Coronary artery (tissue), 2 donors: ENCODE measurements around the gene THSD7B.

Experiments
- DNase-seq: peaks from one replicate; pipeline ENCODE4 v3.0.0-alpha.2; 2017; ENCODE audit warnings: low spot score
- H3K27ac ChIP-seq, 2 donors: fragments of 200-600 bp; sonication (generic); one replicate each; pipeline ENCODE4 v1.5.1; 2016 to 2019
- H3K4me3 ChIP-seq: fragments of 200-600 bp; sonication (generic); 2 replicates; pipeline ENCODE4 v1.5.1; 2016; ENCODE audit warnings: mild to moderate bottlenecking, moderate library complexity
- TF ChIP-seq, protein P1 (sequence below): fragments of 200-600 bp; sonication (generic); IDR thresholded peaks from one replicate; pipeline ENCODE4 v1.5.1; 2019; ENCODE audit warnings: antibody characterized with exemption

THSD7B gene

GRCh38 chr2:137511526-137511925 is 746.2 kb downstream of the THSD7B start:
- no peak for DNase-seq
- no peak overlapping the region for H3K27ac ChIP-seq
- TF ChIP-seq, protein P1, sequence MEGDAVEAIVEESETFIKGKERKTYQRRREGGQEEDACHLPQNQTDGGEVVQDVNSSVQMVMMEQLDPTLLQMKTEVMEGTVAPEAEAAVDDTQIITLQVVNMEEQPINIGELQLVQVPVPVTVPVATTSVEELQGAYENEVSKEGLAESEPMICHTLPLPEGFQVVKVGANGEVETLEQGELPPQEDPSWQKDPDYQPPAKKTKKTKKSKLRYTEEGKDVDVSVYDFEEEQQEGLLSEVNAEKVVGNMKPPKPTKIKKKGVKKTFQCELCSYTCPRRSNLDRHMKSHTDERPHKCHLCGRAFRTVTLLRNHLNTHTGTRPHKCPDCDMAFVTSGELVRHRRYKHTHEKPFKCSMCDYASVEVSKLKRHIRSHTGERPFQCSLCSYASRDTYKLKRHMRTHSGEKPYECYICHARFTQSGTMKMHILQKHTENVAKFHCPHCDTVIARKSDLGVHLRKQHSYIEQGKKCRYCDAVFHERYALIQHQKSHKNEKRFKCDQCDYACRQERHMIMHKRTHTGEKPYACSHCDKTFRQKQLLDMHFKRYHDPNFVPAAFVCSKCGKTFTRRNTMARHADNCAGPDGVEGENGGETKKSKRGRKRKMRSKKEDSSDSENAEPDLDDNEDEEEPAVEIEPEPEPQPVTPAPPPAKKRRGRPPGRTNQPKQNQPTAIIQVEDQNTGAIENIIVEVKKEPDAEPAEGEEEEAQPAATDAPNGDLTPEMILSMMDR: no peak

GRCh38 chr2:137521653-137522619 is 756.6 kb downstream of the THSD7B start:
- no peak for DNase-seq
- Histone ChIP-seq H3K4me3 (no peak overlapping the region), H3K27ac (no peak overlapping the region)
- TF ChIP-seq, protein P1: no peak

More at GRCh38 chr2:137511526-137511925, 746.2 kb downstream of the THSD7B start:
- no peak overlapping the region for H3K4me3 ChIP-seq

DNA sequence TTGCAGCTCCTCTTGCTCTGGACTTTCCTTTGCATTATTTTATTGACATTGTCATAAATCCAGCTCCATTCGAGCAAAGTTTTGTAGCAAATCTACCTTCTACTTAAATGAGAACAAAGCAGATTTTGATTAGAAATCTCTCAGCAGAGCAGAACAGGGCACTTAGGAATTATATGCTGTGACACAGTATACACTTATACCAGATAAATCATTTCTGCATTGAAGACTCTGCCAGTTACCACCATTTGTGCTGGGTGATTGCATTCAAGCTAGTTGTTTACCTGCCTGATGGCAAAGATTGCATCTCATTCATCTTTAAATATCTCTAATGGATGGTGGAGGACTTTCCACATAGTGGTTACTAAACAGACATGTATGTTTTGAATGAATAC is 757.3 kb downstream of the THSD7B start:
- DNase-seq: no peak
- H3K4me3 ChIP-seq: no peak overlapping the region
- H3K27ac ChIP-seq: no peak overlapping the region
- TF ChIP-seq, protein P1: no peak

DNA sequence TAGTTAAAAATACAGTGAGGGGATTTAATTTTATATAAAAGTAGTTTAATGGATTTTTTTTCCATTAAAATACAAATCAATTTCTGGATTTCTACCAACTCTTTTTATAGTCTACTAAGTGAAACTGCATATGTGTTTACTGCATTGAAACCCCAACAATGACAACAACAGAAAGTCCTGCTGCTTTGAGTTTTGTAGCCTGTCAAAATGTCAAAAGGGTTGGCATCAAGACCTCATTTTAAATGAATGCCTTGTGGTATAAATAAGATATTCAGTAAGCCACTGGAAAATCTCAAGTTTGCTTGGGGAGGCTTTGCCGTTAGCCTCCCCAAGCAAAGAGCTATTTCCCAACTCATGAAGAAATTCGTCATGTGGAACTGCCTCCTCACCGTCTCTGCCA is 758.6 kb downstream of the THSD7B start:
- TF ChIP-seq, protein P1: no peak
- H3K27ac ChIP-seq: no peak overlapping the region
- DNase-seq: no peak

DNA sequence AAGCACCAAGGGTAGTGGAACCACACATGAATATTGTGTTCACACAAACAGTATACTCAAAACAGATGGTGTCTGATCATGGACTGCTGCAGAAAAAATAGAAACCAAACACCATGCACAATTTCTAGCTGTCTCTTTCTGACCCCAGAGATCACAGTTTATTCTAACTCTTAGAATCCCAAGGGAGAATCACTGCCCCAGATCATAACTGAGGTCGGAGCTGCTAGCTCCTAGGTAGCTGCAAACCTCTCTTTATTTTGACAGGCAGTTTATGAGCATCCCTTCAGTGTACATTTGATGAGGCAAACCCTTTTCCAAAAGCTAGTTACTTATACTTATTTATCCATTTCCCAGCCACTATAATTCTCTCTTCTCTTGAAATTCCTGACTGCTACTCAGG is 759.8 kb downstream of the THSD7B start:
- no peak overlapping the region for H3K4me3 ChIP-seq
- DNase-seq: no peak
- no peak overlapping the region for H3K27ac ChIP-seq
- TF ChIP-seq, protein P1: no peak

More for the DNA sequence above, 758.6 kb downstream of the THSD7B start:
- H3K4me3 ChIP-seq: no peak overlapping the region

DNA sequence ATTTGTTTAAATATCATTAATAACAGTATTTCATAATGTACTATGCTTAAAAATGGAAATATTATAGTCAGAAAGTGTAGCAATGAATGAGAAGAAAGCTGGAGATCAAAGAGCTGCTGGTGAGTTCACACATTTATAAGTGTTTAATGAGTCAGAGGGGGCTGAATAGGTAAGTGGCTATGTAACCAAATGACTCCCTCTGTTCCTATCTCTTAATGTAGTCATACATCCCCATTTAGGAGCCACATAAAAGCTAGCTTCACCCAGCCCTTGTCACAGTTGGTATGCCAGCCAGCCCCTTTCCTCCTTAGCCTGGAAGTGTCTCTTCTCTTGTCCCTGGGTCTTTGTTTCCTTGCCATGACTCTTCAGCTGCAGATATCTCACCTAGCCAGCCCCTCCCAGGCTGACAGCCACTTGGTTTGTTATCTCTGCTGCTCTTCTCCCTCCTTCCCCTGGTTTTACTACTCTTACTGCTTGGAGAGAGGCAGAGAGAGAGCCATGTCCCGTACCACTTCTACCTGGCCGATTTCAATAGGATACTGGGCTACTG is 760.4 kb downstream of the THSD7B start:
- H3K4me3 ChIP-seq: no peak overlapping the region
- TF ChIP-seq, protein P1: no peak
- H3K27ac ChIP-seq: no peak overlapping the region
- no peak for DNase-seq

GRCh38 chr2:137535897-137536296 is 770.6 kb downstream of the THSD7B start:
- Histone ChIP-seq H3K4me3 (no peak overlapping the region), H3K27ac (no peak overlapping the region)
- TF ChIP-seq, protein P1: no peak
- no peak for DNase-seq
